ENCODE results near the gene DRAM2.
A peak's percentile ranks its signal among the peaks of the same experiment; 100 is the strongest.

Gene DRAM2

GRCh38 chr1:111139956-111140679 lies at the start of gene DRAM2, which contains the start of gene CEPT1:
DRAM2 (minus strand) TSS chr1:111140093; CDS start chr1:111131554, 8,539 bp downstream.
CEPT1 (plus strand) TSS chr1:111140223; CDS start chr1:111147715, 7,492 bp downstream.
- DNase-seq: peak; percentile 76 to 82

GRCh38 chr1:111184663-111185062 lies 44.8 kb upstream of the DRAM2 start:
- no peak for DNase-seq

GRCh38 chr1:111183308-111184069 lies 43.6 kb upstream of the DRAM2 start:
- no peak for DNase-seq

DNA sequence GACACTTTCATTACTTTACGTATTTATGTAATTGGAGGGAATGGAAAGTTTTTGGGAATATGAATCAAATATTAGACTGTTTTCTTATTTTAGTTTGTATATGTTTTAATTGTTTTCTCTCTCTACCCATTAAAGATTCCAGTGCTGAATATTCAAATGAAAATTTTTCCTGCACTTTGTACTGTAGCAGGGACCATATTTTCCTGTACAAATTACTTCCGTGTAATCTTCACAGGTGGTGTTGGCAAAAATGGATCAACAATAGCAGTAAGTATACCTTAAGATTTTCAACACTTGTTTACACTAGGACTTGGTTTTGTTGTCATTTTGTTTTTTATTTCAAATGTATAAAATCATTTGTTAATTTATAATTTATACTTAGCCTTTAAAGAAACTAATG lies 42.2 kb upstream of the DRAM2 start:
- DNase-seq: no peak

DNA sequence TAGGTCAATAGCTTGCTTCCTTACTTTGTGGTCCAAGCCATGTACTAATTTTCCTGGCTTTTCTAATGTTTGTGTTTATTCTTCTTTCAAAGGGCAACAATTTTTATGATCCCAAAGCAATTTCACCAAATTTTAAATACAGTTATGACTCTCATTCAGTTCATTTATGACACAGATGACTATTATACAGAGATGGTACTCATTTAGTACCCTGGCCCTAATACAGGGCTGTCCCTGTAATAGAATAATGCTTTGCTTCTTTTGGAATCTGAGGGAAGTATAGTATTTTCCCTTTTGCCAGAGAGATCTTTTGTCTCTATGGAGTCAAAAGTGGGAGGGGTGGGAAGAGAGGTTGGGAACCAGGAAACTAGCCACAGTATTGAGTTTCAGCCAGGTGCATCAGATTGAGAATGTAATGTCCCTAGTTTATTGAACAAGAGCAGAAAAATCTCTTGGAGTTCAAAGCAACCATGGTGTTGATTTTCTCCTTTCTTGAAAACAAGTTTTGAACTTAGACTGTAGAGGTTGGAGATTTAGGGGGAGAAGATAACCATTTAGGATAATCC lies 40.2 kb upstream of the DRAM2 start:
- DNase-seq: no peak

DNA sequence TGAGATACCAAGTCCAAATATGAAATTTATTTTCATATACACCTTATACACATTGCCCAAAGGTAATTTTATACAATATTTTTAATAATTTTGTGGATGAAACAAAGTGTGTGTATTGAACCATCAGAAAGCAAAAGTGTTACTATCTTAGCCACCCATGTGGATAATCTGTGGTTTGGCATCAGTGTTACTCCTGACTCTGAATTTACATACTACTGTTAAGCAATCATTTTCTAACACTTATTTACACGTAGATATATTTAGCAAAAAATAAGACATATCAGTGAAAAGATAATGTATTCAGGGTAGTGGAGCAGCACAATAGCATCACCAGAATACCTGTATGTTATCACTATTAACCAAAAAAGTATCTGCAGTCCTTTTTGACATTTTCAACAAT lies 36.8 kb upstream of the DRAM2 start:
- no peak for DNase-seq

GRCh38 chr1:111175349-111175748 lies 35.5 kb upstream of the DRAM2 start:
- no peak for DNase-seq

DNA sequence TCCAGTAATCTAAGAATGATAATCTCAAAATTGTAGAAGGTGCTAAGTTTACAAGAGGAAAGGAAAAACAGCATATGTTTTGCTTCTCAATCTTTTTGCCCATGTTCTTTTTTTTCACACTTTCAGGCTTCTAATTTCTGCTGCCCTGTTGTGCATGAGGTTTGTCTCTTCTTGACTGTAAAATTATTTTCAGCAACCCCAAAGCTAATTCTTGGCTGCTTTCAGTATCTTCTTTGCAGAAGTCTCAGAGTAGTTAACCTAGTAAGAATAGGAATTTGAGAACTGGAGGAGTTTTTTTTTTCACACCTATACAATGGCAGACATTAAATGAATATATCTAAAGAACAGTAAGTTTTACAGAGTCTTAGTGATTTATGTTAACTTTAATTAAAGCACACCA lies 34.2 kb upstream of the DRAM2 start:
- DNase-seq: no peak

DNA sequence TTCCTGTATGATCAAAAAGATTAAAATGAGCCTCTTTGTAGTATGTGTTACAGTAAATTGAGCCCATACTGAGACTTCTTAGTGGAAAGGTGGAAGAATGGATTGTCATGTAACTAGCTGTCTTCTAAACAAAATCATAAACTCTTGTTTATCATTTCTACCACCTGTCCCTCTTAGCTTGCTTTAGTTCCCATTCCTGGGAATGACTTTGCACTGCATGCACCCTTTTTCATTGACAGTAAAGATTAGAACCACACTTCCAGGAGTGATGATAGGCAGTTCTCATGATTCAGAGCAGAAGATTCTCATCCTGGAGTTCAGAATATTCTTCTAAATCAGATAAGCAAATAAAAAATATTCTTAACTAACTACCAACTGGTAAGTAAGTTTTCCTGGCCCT lies 32.6 kb upstream of the DRAM2 start:
- no peak for DNase-seq

GRCh38 chr1:111164151-111164550 lies 24.3 kb upstream of the DRAM2 start:
- no peak for DNase-seq

DNA sequence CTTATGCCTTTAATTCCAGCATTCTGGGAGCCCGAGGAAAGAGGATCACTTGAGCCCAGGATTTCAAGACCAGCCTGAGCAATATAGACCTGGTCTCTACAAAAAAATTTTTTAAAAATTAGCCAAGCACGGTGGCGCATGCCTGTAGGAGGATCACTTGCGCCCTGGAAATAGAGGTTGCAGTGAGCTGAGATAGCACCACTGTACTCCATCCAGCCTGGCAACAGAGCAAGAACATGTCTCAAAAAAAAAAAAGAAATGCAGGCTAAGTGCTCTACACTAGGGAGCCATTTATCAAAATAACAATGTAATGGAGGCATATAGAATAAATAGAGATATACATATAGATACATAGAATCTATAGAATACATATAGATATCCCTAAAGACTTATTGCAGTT lies 23.5 kb upstream of the DRAM2 start:
- no peak for DNase-seq

DNA sequence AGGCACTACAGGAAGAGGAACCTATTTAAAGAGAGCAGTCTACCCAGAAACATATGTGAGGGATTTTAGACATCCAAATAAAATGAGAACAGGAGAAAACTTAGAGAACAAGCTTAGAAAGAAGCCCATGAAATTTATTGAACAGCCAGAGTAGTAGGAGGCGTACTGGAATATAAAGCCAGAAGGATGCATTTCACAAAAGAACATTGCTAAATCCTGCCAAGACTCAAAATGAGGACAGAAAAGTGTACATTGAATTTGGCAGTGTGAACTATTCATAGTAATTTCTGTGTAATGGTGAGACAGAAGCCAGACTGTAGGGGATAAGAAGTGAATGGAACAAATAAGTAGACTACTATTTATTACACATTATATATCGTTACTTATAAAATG lies 22.6 kb upstream of the DRAM2 start:
- DNase-seq: no peak

DNA sequence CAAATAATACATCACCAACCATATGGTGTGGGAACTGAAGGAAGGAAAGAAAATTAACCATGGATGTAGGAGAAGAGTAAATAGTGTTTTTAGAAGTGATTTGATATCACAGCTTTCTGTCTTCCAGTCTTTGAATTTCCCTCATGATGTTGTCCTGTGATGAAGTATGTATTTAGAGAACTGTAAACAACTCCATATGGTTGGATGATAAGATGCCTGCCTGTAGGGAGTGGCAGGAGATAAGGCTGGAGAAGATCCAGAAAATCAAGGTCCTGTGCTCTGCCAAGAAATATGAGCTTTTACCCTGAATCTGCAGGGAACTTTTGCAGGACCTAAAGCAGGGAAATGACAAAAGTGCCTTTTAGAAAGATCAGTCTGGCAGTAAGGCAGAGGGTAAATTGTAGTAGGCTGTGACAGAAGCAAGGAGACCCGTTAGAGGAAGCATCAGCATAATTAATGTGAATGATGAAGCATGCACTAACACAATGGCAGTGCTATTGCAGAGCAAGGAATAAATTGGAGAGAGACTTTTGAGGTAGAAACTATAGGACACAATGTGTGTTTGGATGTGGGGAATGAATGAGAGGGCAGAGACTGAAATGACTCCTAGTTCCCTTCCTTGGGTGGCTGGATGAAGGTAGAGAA lies 22.1 kb upstream of the DRAM2 start:
- DNase-seq: no peak

- DNase-seq: no peak
Measured at GRCh38 chr1:111157431-111157830, 17.5 kb upstream of the DRAM2 start.

GRCh38 chr1:111154021-111154999 lies 14.4 kb upstream of the DRAM2 start:
- no peak for DNase-seq

DNA sequence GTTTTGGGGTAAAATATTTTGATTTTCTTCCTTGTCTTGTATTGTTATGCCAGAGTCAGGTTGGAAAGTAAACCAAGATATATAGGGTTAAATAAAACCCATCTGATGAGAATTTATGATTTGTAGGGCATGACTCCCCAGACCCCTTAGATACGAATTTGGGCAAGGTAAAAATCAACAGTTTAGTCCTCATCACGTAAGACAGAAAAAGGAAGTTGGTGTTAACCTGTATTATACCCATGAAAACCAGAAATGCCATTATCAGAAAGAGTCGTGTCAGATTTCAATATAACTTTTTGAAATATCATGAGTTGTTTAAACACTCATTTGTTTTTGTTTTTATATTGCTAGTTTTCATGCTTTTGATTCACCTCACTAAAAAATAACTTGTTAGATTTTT lies 11.9 kb upstream of the DRAM2 start:
- no peak for DNase-seq

DNA sequence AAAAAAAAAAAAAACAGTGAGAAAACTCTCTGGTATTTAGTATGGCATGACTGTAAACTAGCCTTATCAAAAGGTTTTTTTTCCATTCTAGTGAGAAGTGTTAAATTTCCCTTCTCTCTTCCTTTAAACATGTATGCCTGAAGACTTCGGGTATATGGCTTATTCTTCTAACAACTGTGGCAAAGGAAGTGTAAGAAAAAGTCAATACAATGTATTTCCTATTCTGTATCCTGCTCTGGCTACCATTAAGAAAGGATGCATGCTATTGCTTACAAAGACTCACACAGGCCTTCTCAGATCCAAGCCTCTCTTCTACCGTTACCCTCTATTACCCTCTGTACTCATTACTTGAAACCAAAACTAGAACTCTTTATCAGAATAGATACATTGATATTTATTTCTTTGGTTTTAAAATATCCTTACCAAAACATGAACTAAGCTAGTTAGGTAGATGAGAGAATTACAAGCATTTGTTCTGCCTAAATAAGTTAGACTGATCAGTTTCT lies 8.5 kb upstream of the DRAM2 start:
- no peak for DNase-seq

GRCh38 chr1:111147948-111148347 lies 8.1 kb upstream of the DRAM2 start:
- DNase-seq: no peak

DNA sequence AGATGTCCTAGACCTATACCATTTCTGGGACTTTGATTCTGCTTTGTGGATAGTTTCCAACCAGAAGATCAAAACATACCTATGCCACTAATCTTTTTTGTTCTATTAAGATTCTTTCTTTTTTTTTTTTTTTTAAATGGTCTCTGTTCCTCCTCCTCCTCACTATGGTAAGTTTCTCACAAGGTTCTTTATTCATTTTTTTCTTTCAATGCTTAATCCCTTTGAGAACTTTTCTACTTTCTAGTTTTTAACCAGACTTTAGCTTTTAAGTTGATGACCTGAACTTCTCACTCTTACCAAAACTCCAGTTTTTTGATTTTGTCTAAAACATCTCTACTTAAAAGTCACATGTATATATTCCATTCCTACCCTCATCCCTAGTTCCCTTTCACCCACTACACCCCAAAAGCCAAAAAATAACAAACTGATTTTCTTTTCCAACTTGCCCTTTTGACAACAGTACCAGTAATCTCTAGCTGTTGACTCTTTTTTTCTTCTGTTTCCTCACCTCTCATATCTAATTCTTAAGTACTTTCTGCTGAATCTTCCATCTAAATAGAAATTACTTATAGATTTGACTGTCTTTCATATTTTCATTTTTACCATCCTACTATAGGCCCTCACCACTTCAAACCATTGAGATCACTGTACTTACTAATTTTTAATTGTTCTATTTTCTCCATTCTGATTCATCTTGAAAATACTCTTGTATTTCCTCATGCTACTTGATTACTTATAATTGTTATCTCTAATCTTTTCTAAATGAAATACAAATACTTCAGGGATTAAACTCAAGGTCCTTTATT lies 6.3 kb upstream of the DRAM2 start:
- no peak for DNase-seq

GRCh38 chr1:111145542-111145941 lies 5.6 kb upstream of the DRAM2 start:
- DNase-seq: no peak

DNA sequence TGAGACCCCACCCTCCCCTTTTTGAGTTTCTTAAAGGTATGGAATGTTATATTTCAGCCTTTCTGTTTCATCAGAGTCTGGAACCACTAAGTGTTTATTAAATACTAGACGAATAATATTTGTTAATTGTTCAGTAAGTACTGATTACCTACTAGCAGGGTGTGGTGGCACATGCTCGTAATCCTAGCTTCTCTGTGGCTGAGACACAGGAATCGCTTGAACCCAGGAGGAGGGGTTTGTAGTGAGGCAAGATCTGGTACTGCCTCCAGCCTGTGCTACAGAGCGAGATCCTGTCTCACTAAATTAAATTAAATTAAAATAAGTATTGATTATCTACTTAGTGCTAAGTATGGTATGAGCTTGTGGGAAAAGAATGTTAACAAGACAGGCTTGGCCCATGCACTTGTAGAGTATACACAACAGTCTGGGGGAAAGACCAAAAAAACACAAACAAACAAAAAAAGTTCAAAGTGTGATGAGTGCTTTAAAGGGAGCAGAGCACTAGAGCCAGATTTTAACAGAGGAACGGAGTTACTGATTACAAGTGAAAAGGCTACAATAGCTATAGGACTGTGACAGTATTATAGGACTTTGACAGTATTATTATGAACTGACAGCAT lies 2.6 kb upstream of the DRAM2 start:
- no peak for DNase-seq

Data from NCI-H187 (cell line).